ENCODE data around the gene IPO7. TPM values are rescaled to one million over a fixed set of nuclear protein-coding genes. Genes with fewer than 3 reads are reported as not detected.
"Not testable (repeated sequence)": the region's sequence is repeated elsewhere in the genome, so short reads cannot be mapped to it uniquely, and the experiment has no call there.

IPO7 gene
- total RNA-seq, 1 experiment from 2014 or later = 226 TPM

- DNase-seq (ENCODE audit: low spot score) (no peak), ATAC-seq (no peak; the same call in 1 of the 2 replicates)
- Mint-ChIP-seq H3K36me3 (no peaks in the 10 kb centered on the region), H3K27ac (0 out of 2 replicates have a peak overlapping the region, but pooled peaks have one; percentile 38), H3K4me1 (peaks cover 24% of the 10 kb centered on the region), H3K27me3 (ENCODE audit: low read depth) (no peaks in the 10 kb centered on the region), H3K4me3 (no peak overlapping the region), H3K9me3 (no peaks in the 10 kb centered on the region)
- ChIA-PET POLR2A (interaction anchor here (0.5 to 0.7 kb wide), 2 partner anchors 14 to 462 kb away, joined by 3 to 4 read pairs; no protein-coding TSS in a partner anchor), CTCF (interaction anchor here (1.2 kb wide), 1 partner anchor 188 kb away, joined by 3 read pairs; no protein-coding TSS in a partner anchor)
- TF ChIP-seq FOXK1 (CRISPR knock-in tag; IDR thresholded peaks at IDR 0.05) (no peak), ARID4B (CRISPR knock-in tag; IDR thresholded peaks at IDR 0.05; ENCODE audit: borderline replicate concordance) (no peak), MLX (CRISPR knock-in tag; IDR thresholded peaks at IDR 0.05) (no peak), TEAD1 (CRISPR knock-in tag; IDR thresholded peaks at IDR 0.05) (no peak), NR3C1 (CRISPR knock-in tag; conservative IDR thresholded peaks at IDR 0.05; ENCODE audit: low read depth) (no peak), ZNF671 (CRISPR knock-in tag; IDR thresholded peaks at IDR 0.05) (no peak)
Measured at GRCh38 chr11:9347100-9347499, 37.4 kb upstream of the IPO7 start.

- not testable (repeated sequence) for H3K4me3 Mint-ChIP-seq; H3K27ac Mint-ChIP-seq; H3K9me3 Mint-ChIP-seq; H3K27me3 Mint-ChIP-seq (ENCODE audit: low read depth); DNase-seq (ENCODE audit: low spot score); ATAC-seq; H3K36me3 Mint-ChIP-seq
- POLR2A ChIA-PET = interaction anchor here (0.6 kb wide), 1 partner anchor 182 kb away, joined by 3 read pairs; no protein-coding TSS in a partner anchor
- CTCF ChIA-PET = interaction anchor here (0.6 to 1.2 kb wide), 3 partner anchors 35 to 474 kb away, joined by 3 to 10 read pairs (median 6); no protein-coding TSS in a partner anchor
- peaks cover 24% of the 10 kb centered on the region for H3K4me1 Mint-ChIP-seq
Measured at GRCh38 chr11:9347779-9348178, 36.7 kb upstream of the IPO7 start.

GRCh38 chr11:9351321-9351881, 33.1 kb upstream of the IPO7 start:
- Mint-ChIP-seq H3K4me3 (no peak overlapping the region), H3K36me3 (no peaks in the 10 kb centered on the region), H3K27me3 (ENCODE audit: low read depth) (no peaks in the 10 kb centered on the region), H3K27ac (no peak overlapping the region), H3K4me1 (peaks cover 24% of the 10 kb centered on the region), H3K9me3 (peaks cover 3% of the 10 kb centered on the region; the same call in 1 of the 2 replicates)
- TF ChIP-seq PREB (CRISPR knock-in tag; IDR thresholded peaks at IDR 0.05; ENCODE audit: borderline replicate concordance) (no peak), GABPB1 (CRISPR knock-in tag; IDR thresholded peaks at IDR 0.05) (no peak), ZMAT4 (CRISPR knock-in tag; IDR thresholded peaks at IDR 0.05) (no peak), ATF3 (CRISPR knock-in tag; conservative IDR thresholded peaks at IDR 0.05) (no peak), HMGXB4 (CRISPR knock-in tag; IDR thresholded peaks at IDR 0.05) (no peak), CTCF (IDR thresholded peaks at IDR 0.05) (no peak), ETV6 (CRISPR knock-in tag; IDR thresholded peaks at IDR 0.05) (no peak)
- ATAC-seq (no peak), DNase-seq (ENCODE audit: low spot score) (no peak)
- CTCF ChIA-PET = no interaction called here
- POLR2A ChIA-PET = no interaction called here
